NCI-H82 treated with DMSO at 0.1 percent for 48 hours (cell line): ENCODE measurements around the gene REEP1.
"Not testable (repeated sequence)": the region's sequence is repeated elsewhere in the genome, so short reads cannot be mapped to it uniquely, and the experiment has no call there.

ENCODE experiments used
- DNase-seq: peaks from one replicate; lab custom pipeline; 2025; ENCODE audit not compliant: unreplicated experiment; lab: John Stamatoyannopoulos, UW

REEP1 gene

GRCh38 chr2:86249176-86249575, 88.2 kb downstream of the REEP1 start:
- DNase-seq: no peak

DNA sequence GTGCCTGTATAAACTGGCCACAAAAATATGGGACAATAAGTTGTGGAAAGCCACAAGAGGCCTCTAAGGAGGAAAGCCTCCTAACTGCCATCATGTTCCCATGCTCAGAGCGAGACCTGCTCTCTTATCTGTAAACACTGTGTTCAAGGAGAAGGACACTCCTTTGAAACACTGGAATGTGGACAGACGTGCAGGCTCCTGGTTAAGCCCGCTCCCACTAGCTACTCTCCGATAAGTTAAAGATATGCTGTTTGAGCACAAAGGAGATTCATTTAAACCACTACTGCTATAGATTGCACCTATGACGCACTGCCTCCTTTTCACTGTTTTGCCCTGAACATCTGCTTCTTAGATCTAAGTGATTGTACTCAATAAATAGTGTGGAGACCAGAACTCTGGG, 92.2 kb downstream of the REEP1 start:
- DNase-seq: not testable (repeated sequence)

DNA sequence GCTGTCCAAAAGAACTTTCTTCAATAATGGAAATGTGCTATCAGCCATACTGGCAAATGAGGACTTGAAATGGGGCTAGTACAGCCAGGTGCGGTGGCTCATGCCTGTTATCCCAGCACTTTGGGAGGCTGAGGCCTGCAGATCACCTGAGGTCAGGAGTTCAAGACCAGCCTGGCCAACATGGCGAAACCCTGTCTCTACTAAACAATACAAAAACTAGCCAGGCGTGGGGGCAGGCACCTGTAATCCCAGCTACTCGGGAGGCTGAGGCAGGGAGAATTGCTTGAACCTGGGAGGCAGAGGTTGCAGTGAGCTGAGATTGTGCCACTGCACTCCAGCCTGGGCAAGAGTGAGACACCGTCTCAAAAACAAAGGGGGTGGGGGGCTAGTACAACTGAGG, 92.6 kb downstream of the REEP1 start:
- not testable (repeated sequence) for DNase-seq

- DNase-seq: no peak
Measured at GRCh38 chr2:86243950-86244733, 93.3 kb downstream of the REEP1 start.

GRCh38 chr2:86243272-86243671, 94.2 kb downstream of the REEP1 start:
- no peak for DNase-seq

- DNase-seq: no peak
Measured at GRCh38 chr2:86241611-86242010, 95.8 kb downstream of the REEP1 start.

- DNase-seq: no peak
Measured at GRCh38 chr2:86240251-86240650, 97.2 kb downstream of the REEP1 start.

DNA sequence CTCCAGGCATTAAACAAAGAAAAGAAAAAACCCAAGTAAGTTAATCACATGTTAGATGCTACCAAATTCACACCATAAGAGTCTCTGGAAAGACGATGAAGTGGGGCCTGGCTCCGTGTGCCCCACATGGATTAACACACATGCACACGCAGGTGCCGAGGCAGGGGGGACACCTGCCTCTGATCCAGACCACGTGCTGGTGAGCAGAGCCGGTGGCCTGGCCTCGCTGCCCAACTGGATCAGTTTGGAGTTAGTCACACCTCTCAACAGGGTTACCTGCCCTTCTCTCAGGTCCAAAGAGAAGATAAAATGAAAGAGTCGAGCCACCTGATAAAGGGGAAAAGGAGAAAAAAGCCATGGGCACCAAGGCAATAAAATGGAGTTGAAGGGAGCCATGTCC, 97.7 kb downstream of the REEP1 start:
- DNase-seq: no peak

DNA sequence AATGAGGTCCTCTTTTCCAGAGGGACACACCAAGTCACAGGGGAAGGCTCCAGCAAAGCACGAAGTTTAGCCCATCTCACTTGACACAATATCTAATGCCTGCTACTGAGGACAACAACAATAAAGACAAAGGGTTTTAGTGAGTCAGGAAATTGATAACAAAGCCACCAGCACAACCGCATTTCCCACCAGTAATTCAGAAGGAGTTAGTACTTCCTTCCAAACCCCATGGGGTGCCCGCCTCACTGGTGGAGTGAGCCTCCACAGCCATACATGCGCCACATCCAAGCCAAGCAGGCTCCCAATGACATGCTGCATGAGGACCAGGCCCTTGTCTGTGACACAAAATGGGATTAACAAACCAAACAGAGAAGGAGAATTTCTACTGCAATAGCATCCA, 98.1 kb downstream of the REEP1 start:
- no peak for DNase-seq

- DNase-seq: no peak
Measured at GRCh38 chr2:86238354-86238753, 99.1 kb downstream of the REEP1 start.

- DNase-seq: no peak
Measured at GRCh38 chr2:86237172-86237571, 100.3 kb downstream of the REEP1 start.

DNA sequence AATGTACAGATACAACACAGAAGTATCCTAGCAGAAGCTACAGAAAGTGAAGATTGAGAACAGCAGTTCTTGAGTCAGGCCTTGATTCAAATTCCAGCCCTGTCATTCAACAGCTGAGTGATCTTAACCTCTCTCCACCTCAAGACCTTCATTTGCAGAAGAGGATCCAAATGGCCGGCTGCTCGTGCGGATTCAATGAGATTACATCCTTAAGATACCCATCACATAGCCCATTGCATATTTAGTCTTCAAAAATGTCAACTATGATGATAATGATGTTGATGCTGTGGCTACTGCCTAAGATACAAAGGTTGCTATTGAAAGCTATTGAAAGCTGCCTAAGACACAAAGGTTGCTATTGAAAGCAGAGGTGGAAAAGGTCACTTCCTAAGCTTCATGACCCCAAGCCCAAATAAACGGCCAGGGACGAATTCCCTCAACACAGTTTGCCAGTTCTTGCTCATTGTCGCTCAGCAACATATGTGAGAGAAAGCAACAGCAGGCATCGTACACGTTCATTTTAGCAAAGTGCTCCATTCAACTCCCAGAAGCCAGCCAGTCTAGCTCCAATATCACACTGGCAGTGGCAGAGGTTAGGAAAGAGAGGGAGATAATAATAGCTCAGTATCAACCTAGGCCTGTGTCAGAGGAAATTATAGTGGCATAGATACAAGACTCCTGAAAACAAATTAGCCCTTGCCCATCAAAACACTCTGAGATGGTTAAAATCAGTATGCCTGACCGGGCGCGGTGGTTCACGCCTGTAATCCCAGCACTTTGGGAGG, 102.0 kb downstream of the REEP1 start:
- DNase-seq: no peak

GRCh38 chr2:86234563-86235131, 102.8 kb downstream of the REEP1 start:
- no peak for DNase-seq

- DNase-seq: no peak
Measured at GRCh38 chr2:86233436-86233835, 104.0 kb downstream of the REEP1 start.

GRCh38 chr2:86232910-86233309, 104.5 kb downstream of the REEP1 start:
- no peak for DNase-seq

- no peak for DNase-seq
Measured at GRCh38 chr2:86232373-86232784, 105.0 kb downstream of the REEP1 start.

GRCh38 chr2:86231680-86232372, 105.6 kb downstream of the REEP1 start:
- no peak for DNase-seq

DNA sequence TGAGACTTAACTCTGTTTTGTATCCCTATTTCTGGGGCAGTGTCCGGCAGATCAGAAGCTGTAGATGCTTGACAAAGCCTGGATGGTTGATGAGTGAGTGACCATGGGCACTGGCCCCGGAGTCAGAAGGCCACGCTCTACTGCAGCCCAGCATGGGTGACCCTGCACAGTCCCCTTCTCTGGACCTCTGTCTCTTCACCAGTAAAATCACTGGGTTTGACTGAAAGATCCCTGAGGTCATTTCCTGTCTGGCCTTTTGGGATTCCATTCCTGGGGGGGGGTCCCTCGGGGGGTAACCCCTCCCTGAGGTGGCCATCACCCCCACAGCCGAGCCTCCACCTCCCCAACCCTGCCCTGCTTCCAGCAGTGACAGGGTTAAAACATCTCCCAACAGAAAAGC, 106.5 kb downstream of the REEP1 start:
- no peak for DNase-seq

GRCh38 chr2:86229221-86229620, 108.2 kb downstream of the REEP1 start:
- no peak for DNase-seq

- DNase-seq: not testable (repeated sequence)
Measured at GRCh38 chr2:86228574-86228973, 108.9 kb downstream of the REEP1 start.

DNA sequence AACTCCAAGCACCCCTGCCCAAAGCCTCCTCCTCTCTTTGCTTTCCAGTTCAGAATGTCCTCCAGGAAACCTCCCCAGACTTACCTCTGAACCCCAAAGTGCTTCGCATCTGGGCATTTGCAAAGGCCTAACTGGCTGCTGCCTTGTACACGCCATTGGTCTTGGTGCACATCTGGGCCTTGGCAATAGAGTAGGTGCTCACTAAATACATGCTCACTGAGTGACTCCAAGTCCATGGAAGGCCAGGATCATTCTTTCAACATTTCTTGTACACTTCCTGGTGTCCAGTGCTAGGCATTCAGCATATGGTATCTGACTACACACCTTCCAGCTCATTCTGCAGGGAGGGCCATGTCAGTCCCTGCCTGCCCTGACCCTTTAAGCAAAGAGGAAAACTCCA, 109.7 kb downstream of the REEP1 start:
- DNase-seq: no peak
